ENCODE measurements around the gene CRELD1. TPM values are rescaled to one million over a fixed set of nuclear protein-coding genes. Genes with fewer than 3 reads are reported as not detected.

Gene CRELD1
- total and polyA plus RNA-seq, 2 donors from 2014 or later = 43.2 to 56.7 TPM

DNA sequence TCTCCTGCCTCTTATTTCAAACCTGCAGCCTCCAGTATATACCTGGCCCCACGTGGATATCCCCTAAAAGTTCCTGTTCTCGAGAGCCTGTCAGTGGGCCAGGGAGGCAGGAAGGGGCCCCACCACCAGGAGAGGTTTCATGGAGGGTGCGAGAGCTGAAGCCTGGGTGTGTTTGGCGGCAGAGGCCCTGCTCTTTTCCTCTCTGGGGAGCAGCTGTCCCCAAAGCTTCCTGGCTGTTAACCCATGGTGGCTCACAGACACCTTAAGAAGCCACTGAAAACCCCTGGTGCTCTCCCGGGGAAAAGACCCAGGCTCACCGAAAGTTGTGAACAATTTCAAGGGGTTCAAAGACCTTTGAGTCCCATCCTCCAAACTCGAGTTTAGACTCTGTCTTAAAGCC is 17.5 kb downstream of the CRELD1 start:
- FAIRE-seq (no peak), DNase-seq (no peak)
- Histone ChIP-seq H3K9ac (ENCODE audit: low read length in 3 of 3) (no peak overlapping the region), H3K9me3 (ENCODE audit: control insufficient read depth in 2 of 3, insufficient read depth in 1 of 3, low read length in 3 of 3) (no peaks in the 10 kb centered on the region), H3K4me3 (ENCODE audit: low read length in 3 of 3) (no peak overlapping the region), H3K4me1 (ENCODE audit: control insufficient read depth in 2 of 3, insufficient read depth in 2 of 3, low read depth in 1 of 3, low read length in 3 of 3) (peaks cover 0 to 13% (median 0%) of the 10 kb centered on the region in 3 donors), H3K36me3 (ENCODE audit: control insufficient read depth in 2 of 3, insufficient read depth in 3 of 3, low read length in 3 of 3) (no peaks in the 10 kb centered on the region), H3K27ac (ENCODE audit: low read depth in 2 of 2, low read length in 2 of 2) (no peak overlapping the region), H3K27me3 (ENCODE audit: control insufficient read depth, insufficient read depth, low read length) (no peaks in the 10 kb centered on the region)
- intact Hi-C loops (cut with DNase I) = no loop called here
- TF ChIP-seq, protein P1, sequence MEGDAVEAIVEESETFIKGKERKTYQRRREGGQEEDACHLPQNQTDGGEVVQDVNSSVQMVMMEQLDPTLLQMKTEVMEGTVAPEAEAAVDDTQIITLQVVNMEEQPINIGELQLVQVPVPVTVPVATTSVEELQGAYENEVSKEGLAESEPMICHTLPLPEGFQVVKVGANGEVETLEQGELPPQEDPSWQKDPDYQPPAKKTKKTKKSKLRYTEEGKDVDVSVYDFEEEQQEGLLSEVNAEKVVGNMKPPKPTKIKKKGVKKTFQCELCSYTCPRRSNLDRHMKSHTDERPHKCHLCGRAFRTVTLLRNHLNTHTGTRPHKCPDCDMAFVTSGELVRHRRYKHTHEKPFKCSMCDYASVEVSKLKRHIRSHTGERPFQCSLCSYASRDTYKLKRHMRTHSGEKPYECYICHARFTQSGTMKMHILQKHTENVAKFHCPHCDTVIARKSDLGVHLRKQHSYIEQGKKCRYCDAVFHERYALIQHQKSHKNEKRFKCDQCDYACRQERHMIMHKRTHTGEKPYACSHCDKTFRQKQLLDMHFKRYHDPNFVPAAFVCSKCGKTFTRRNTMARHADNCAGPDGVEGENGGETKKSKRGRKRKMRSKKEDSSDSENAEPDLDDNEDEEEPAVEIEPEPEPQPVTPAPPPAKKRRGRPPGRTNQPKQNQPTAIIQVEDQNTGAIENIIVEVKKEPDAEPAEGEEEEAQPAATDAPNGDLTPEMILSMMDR (IDR thresholded peaks at IDR 0.05; ENCODE audit: borderline replicate concordance, extremely low read depth, insufficient read depth) = no peak

DNA sequence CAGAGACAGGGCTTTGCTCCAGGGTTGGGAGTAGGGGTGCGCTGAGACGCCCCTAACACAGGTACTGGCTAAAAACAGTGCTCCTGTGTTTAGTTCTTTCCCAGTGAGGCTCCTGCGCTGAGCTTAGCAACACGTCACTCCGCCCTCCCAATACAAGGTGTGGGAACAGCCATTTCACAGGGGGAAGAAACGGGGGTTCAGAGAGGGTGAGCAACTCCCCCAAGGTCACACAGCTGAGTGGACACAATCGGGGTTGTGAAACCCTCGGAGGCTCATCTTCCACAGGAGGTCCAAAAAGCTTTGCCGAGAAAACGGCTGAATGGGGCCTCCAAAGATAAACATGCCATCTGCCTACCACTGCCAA is 17.9 kb downstream of the CRELD1 start:
- peak overlapping the region; percentile 37 to 51 (median 49) for H3K4me3 ChIP-seq (ENCODE audit: low read length in 3 of 3)
- FAIRE-seq = no peak
- no peaks in the 10 kb centered on the region for H3K36me3 ChIP-seq (ENCODE audit: control insufficient read depth in 2 of 3, insufficient read depth in 3 of 3, low read length in 3 of 3)
- H3K4me1 ChIP-seq (ENCODE audit: control insufficient read depth in 2 of 3, insufficient read depth in 2 of 3, low read depth in 1 of 3, low read length in 3 of 3) = peaks cover 0 to 11% (median 0%) of the 10 kb centered on the region in 3 donors
- peak in 1 of 5 donors; percentile 11 for DNase-seq
- no peak overlapping the region for H3K27ac ChIP-seq (ENCODE audit: low read depth in 2 of 2, low read length in 2 of 2)
- H3K27me3 ChIP-seq (ENCODE audit: control insufficient read depth, insufficient read depth, low read length) = no peaks in the 10 kb centered on the region
- TF ChIP-seq, protein P1 (IDR thresholded peaks at IDR 0.05; ENCODE audit: borderline replicate concordance, extremely low read depth, insufficient read depth) = no peak
- intact Hi-C loops (cut with DNase I) = no loop called here
- H3K9me3 ChIP-seq (ENCODE audit: control insufficient read depth in 2 of 3, insufficient read depth in 1 of 3, low read length in 3 of 3) = no peaks in the 10 kb centered on the region
- H3K9ac ChIP-seq (ENCODE audit: low read length in 3 of 3) = peak overlapping the region in 2 of 3 donors; percentile 14 to 26

DNA sequence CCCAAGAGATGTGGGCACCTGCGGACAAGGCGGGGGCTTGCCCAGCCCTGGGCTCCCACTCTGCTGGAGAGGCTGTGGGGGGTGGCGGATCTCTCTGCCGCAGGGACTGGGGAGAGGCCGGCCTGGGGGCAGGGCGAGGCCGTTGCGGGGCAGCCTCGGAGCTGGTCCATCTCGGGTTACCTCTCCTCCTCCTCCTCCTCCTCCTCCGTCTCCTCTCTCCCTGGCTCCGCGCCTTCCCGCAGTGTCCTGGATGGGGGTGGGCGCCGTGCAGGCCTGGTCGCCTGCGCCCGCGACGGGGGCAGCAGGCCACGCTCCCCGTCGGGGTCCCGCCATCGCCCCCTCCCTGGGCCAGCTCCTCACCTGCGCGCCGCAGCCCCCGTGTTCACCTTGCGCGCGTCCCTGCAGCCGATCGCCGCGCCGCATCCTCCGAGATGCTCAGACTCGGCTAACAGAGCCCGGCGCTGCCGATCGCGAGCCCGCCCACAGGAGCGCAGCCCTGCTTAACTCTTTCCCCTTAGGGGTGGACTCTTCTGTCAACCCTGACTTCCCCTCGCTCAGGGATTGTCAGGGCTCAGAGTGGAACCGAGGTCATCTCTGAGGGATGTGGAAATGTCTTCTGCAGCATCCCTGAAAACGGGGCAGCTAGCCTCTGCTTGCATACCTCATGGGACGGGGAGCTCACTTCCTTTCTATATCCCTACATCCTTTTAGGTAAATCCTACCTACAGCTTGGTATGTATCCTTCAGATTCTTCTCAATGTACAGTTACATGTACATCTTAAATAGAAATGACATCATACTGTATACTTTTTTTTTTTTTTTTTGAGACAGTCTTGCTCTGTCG is 18.6 kb downstream of the CRELD1 start, which contains the start of gene PRRT3:
PRRT3 (minus strand) TSS at position 447 of the 844 bp plus-strand sequence. CDS start 2,293 bp downstream, outside the sequence.
- H3K27me3 ChIP-seq (ENCODE audit: control insufficient read depth, insufficient read depth, low read length) = no peaks in the 10 kb centered on the region
- intact Hi-C loops (cut with DNase I) = no loop called here
- DNase-seq (peak; percentile 65 to 84 (median 76)), FAIRE-seq (no peak)
- peaks cover 0 to 9% (median 0%) of the 10 kb centered on the region in 3 donors for H3K4me1 ChIP-seq (ENCODE audit: control insufficient read depth in 2 of 3, insufficient read depth in 2 of 3, low read depth in 1 of 3, low read length in 3 of 3)
- H3K9me3 ChIP-seq (ENCODE audit: control insufficient read depth in 2 of 3, insufficient read depth in 1 of 3, low read length in 3 of 3) = no peaks in the 10 kb centered on the region
- H3K27ac ChIP-seq (ENCODE audit: low read depth in 2 of 2, low read length in 2 of 2) = no peak within 1 kb of the TSS
- H3K36me3 ChIP-seq (ENCODE audit: control insufficient read depth in 2 of 3, insufficient read depth in 3 of 3, low read length in 3 of 3) = no peaks in the 10 kb centered on the region
- TF ChIP-seq, protein P1 (IDR thresholded peaks at IDR 0.05; ENCODE audit: borderline replicate concordance, extremely low read depth, insufficient read depth) = no peak
- H3K4me3 ChIP-seq (ENCODE audit: low read length in 3 of 3) = peak within 1 kb of the TSS; percentile 37 to 51 (median 49)
- peak within 1 kb of the TSS in 2 of 3 donors; percentile 14 to 26 for H3K9ac ChIP-seq (ENCODE audit: low read length in 3 of 3)

Measured in kidney (tissue), 14 donors.